SIG-M5 (cell line): Measurements from ENCODE around the gene IQCE.

Source experiments
- DNase-seq: peaks from one replicate; lab custom pipeline; 2025; lab: John Stamatoyannopoulos, UW

IQCE gene

GRCh38 chr7:2646680-2647571, 88.1 kb downstream of the IQCE start:
- DNase-seq = no peak

GRCh38 chr7:2647594-2648172, 88.9 kb downstream of the IQCE start:
- DNase-seq = no peak

GRCh38 chr7:2649139-2649838, 90.5 kb downstream of the IQCE start:
- DNase-seq = no peak

GRCh38 chr7:2649991-2650390, 91.2 kb downstream of the IQCE start:
- no peak for DNase-seq

- DNase-seq = no peak
Observed at GRCh38 chr7:2650451-2650850, 91.7 kb downstream of the IQCE start.

GRCh38 chr7:2651336-2651735, 92.6 kb downstream of the IQCE start:
- no peak for DNase-seq

GRCh38 chr7:2651847-2652735, 93.3 kb downstream of the IQCE start:
- no peak for DNase-seq

GRCh38 chr7:2652736-2653060, 93.9 kb downstream of the IQCE start:
- DNase-seq = no peak

- no peak for DNase-seq
Observed at GRCh38 chr7:2654059-2654458, 95.3 kb downstream of the IQCE start.

GRCh38 chr7:2655870-2656614, 97.3 kb downstream of the IQCE start:
- no peak for DNase-seq

- no peak for DNase-seq
Observed at GRCh38 chr7:2657208-2657607, 98.4 kb downstream of the IQCE start.

GRCh38 chr7:2657920-2658671, 99.3 kb downstream of the IQCE start:
- no peak for DNase-seq

GRCh38 chr7:2658941-2659340, 100.2 kb downstream of the IQCE start:
- DNase-seq = no peak

- DNase-seq = no peak
Observed at GRCh38 chr7:2659556-2660358, 101.0 kb downstream of the IQCE start.

GRCh38 chr7:2660359-2661095, 101.7 kb downstream of the IQCE start:
- no peak for DNase-seq

- no peak for DNase-seq
Observed at GRCh38 chr7:2661096-2661449, 102.3 kb downstream of the IQCE start.

GRCh38 chr7:2661602-2662272, 103.0 kb downstream of the IQCE start:
- DNase-seq = no peak

- no peak for DNase-seq
Observed at GRCh38 chr7:2662273-2663120, 103.7 kb downstream of the IQCE start.
